GM23248 (cell line): ENCODE results near the gene PAK6.

Source experiments
- EZH2 ChIP-seq: fragments of 200-600 bp; sonication (generic); IDR thresholded peaks from 2 replicates; pipeline ENCODE4 v1.6.1; 2018; ENCODE audit warnings: antibody characterized with exemption, mild to moderate bottlenecking; ENCODE audit not compliant: insufficient read depth, poor library complexity, severe bottlenecking
- EZH2phosphoT487 ChIP-seq: fragments of 200-600 bp; sonication (generic); IDR thresholded peaks from 2 replicates; pipeline ENCODE4 v1.6.1; 2018; ENCODE audit warnings: antibody characterized with exemption, moderate library complexity, mild to moderate bottlenecking, low read depth; ENCODE audit not compliant: insufficient read depth

- TF ChIP-seq EZH2, result no peak
- TF ChIP-seq EZH2phosphoT487, result no peak
These were observed 84.5 kb downstream of the PAK6 start, which contains the start of gene INAFM2 for GRCh38 chr15:40323239-40323952.
